Measurements from ENCODE around the gene TFIP11.

DNA sequence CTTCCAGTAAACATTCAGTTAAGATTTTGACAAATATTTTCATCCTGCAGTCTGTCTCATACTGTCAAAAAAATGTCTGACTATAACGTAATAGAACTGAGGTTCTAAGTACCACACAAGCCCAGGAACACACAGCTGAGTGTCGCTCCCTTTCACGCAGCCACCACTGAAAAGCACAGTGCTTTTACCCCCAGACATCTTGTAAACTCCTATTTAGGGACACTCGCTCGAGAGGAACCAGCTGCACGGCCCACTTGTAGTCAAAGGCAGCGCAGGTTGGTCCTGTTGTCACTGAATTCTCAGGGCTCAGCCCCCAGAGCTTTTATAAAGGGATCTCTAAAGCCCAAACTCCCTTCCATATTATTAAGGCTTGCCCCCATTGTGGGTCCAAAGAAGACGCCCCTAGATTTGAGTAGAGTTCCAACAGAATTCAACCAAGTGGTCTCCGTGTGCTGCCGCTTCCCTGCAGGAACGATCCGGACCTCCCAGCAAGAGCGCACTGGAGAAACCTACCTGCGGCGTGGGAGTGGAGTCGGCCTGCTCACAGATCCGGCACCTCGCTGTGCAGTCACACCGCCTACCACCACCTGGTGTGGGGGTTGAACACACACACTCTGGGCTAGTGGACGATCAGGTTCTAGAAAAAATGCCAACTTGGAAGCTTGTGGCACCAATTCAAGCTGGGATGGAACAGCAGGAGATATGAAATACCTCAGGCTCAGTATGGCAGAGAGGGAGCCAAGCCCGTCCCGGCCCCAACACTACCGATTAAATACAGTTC is 59.8 kb downstream of the TFIP11 start:
- TF ChIP-seq, protein P1, sequence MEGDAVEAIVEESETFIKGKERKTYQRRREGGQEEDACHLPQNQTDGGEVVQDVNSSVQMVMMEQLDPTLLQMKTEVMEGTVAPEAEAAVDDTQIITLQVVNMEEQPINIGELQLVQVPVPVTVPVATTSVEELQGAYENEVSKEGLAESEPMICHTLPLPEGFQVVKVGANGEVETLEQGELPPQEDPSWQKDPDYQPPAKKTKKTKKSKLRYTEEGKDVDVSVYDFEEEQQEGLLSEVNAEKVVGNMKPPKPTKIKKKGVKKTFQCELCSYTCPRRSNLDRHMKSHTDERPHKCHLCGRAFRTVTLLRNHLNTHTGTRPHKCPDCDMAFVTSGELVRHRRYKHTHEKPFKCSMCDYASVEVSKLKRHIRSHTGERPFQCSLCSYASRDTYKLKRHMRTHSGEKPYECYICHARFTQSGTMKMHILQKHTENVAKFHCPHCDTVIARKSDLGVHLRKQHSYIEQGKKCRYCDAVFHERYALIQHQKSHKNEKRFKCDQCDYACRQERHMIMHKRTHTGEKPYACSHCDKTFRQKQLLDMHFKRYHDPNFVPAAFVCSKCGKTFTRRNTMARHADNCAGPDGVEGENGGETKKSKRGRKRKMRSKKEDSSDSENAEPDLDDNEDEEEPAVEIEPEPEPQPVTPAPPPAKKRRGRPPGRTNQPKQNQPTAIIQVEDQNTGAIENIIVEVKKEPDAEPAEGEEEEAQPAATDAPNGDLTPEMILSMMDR (tag by site-specific recombination; IDR thresholded peaks at IDR 0.05) = no peak
- no peak for TF ChIP-seq ZNF623 (tag by site-specific recombination; IDR thresholded peaks at IDR 0.05)

Data from HEK293 (cell line).